ENCODE results near the gene DOCK8.
"Not testable (repeated sequence)": the region's sequence is repeated elsewhere in the genome, so short reads cannot be mapped to it uniquely, and the experiment has no call there.

Gene DOCK8

DNA sequence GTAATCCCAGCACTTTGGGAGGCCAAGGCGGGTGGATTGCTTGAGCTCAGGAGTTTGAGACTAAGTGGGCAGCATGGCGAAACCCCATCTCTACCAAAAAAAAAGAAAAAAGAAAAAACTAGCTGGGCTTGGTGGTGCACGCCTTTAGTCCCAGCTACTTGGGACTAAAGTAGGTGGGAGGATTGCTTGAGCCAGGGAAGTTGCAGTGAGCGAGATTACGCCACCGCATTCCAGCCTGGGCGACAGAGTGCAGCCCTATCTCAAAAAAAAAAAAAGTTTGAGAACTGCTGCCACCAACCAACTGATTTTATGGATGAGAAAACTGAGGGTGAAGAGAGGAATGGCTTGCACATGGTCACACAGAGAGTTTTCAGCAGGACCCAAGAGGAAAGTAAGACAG lies 175.1 kb downstream of the DOCK8 start:
- no peak for DNase-seq
- in situ Hi-C loops (cut with MboI; ENCODE audit: low pct_unique_long_range_greater_than_20kb, low sequenced_read_pairs) = no loop called here

- in situ Hi-C loops (cut with MboI; ENCODE audit: low pct_unique_long_range_greater_than_20kb, low sequenced_read_pairs) = no loop called here
- DNase-seq = no peak
Measured at GRCh38 chr9:392077-392804, 177.6 kb downstream of the DOCK8 start.

GRCh38 chr9:394347-395052 lies 179.8 kb downstream of the DOCK8 start:
- in situ Hi-C loops (cut with MboI; ENCODE audit: low pct_unique_long_range_greater_than_20kb, low sequenced_read_pairs) = no loop called here
- DNase-seq = no peak

DNA sequence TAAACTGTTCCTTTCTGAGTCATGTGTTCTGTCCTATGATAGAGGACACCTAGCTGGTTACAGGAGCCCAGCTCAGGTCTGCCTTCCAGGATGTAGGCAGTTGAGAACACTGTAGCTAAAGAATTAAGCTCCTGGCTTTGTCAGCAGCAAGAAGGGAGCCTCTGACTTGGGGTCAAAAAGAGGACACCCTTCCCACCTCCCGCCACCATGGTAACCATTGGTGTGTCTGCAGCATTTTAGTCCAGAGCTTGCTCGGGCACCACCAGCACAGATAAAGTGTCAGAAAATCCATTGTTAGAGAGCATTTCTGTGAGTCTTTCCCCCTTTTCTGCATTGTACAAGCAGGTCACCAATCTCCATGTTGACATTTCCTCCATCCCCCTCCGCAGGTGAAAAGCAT lies 181.7 kb downstream of the DOCK8 start:
- no peak for DNase-seq
- in situ Hi-C loops (cut with MboI; ENCODE audit: low pct_unique_long_range_greater_than_20kb, low sequenced_read_pairs) = no loop called here

- in situ Hi-C loops (cut with MboI; ENCODE audit: low pct_unique_long_range_greater_than_20kb, low sequenced_read_pairs) = no loop called here
Measured at GRCh38 chr9:398085-398484, 183.4 kb downstream of the DOCK8 start.

DNA sequence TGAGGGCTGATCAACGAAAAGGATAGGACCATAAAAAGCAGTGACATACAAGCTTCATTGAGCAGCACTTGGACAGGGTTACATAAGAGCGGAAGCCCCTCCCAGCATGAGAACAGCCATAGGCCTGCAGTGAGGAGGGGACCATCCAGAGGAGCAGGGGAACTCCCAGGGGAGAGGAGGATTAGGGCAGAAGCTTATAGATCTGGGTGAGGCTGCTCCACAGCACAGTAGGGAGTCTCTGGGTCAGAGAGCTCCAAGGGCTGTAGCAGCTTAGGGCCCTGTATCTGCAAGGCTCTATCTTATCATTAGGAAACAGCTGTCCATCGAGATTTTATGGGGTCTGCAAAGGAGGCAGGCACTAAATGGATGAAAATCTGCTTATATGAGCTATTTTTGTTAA lies 186.6 kb downstream of the DOCK8 start:
- in situ Hi-C loops (cut with MboI; ENCODE audit: low pct_unique_long_range_greater_than_20kb, low sequenced_read_pairs) = no loop called here
- DNase-seq = no peak

More at GRCh38 chr9:398085-398484, 183.4 kb downstream of the DOCK8 start:
- no peak for DNase-seq

- no peak for DNase-seq
- in situ Hi-C loops (cut with MboI; ENCODE audit: low pct_unique_long_range_greater_than_20kb, low sequenced_read_pairs) = no loop called here
Measured at GRCh38 chr9:404234-404633, 189.6 kb downstream of the DOCK8 start.

DNA sequence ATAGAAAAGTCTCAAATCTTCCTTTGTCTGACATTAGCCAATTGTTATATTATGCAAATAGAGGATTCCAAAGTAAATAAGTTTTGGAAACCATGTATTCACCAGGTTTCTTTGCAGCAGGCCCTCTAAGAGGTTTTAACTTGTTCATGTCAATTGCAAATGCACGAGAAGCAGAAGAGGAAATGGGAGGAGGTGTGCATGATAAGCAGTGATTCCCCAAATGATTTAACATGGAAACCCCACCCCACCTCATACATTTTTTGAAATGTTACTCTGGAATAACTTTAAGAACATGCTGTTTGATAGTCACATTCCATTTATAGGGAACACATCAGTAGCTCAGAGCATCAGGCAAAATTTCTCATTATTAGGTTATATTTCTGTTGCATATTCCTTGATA lies 190.7 kb downstream of the DOCK8 start:
- no peak for DNase-seq
- in situ Hi-C loops (cut with MboI; ENCODE audit: low pct_unique_long_range_greater_than_20kb, low sequenced_read_pairs) = no loop called here

- in situ Hi-C loops (cut with MboI; ENCODE audit: low pct_unique_long_range_greater_than_20kb, low sequenced_read_pairs) = no loop called here
Measured at GRCh38 chr9:406886-407654, 192.4 kb downstream of the DOCK8 start.

DNA sequence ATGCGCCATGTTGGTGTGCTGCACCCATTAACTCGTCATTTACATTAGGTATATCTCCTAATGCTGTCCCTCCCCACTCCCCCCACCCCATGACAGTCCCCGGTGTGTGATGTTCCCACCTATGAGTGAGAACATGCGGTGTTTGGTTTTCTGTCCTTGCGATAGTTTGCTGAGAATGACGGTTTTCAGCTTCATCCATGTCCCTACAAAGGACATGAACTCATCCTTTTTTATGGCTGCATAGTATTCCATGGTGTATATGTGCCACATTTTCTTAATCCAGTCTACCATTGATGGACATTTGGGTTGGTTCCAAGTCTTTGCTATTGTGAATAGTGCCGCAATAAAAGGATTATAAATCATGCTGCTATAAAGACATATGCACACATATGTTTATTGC lies 195.0 kb downstream of the DOCK8 start:
- DNase-seq; in situ Hi-C loops (cut with MboI; ENCODE audit: low pct_unique_long_range_greater_than_20kb, low sequenced_read_pairs): not testable (repeated sequence)

More at GRCh38 chr9:406886-407654, 192.4 kb downstream of the DOCK8 start:
- DNase-seq = no peak

DNA sequence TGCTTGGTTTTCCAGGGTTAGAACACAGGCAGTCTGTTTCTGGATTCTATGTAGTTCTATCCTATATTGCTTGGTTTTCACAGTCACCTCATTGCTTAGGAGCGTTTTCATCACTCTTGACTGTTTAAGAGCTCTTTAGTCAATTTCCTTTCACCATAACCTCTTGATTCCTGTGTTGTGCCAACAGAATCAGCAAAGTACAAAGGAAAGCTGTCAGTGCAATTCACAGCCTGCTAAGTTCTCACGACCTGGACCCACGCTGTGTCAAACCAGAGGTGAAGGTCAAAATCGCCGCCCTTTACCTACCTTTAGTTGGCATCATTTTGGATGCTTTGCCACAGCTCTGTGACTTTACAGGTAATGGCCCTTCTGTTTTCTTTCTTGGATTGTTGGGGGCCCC lies 199.9 kb downstream of the DOCK8 start:
- DNase-seq = no peak
- in situ Hi-C loops (cut with MboI; ENCODE audit: low pct_unique_long_range_greater_than_20kb, low sequenced_read_pairs) = no loop called here

DNA sequence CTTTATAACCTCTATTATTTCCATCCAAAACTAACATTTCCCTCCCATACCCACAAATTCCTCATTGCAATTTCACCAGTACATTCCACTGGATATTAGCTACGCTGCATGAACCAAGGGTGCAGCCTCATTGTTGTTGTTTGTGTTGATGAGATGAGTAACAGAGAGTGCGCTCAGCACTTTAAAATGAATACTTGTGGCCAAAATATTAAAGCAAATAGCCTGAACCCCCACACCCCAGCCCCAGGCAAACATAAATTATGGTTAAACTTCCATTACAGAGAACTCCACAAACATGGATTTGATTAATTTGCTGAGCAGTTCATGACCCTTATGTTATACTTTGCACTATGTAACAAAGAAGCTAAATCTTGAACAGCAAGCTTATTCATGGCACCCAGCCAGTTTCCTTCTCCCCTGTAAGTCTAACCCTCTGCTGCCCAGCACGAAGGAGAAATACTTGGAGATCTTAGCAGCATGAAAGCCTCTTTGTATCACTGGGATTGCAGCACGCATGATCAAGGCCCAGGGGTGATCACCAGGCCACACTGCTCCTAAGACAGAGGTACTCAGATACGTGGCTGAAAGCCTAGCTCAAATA lies 205.0 kb downstream of the DOCK8 start:
- in situ Hi-C loops (cut with MboI; ENCODE audit: low pct_unique_long_range_greater_than_20kb, low sequenced_read_pairs) = no loop called here
- no peak for DNase-seq

DNA sequence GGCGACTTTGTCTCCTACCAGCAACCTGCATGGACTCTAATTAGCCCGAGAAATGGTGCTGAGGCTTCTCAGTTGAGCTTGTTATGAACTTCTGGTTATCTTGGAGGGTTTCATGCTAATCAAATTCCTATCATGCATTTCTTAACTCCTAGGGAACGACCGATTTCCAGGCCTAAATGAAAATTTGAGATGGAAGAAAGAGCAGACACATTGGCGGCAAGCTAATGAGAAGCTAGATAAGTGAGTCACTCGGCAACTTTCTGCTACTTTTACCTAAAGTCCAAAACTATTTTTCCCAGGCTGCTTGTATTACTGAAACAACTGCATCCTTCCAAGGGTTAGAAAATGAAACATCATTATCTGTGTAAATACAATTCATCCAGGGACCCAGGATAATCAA lies 207.2 kb downstream of the DOCK8 start:
- in situ Hi-C loops (cut with MboI; ENCODE audit: low pct_unique_long_range_greater_than_20kb, low sequenced_read_pairs) = no loop called here

GRCh38 chr9:426264-426663 lies 211.6 kb downstream of the DOCK8 start:
- no peak for DNase-seq
- in situ Hi-C loops (cut with MboI; ENCODE audit: low pct_unique_long_range_greater_than_20kb, low sequenced_read_pairs) = no loop called here

More for the DNA sequence above, 207.2 kb downstream of the DOCK8 start:
- DNase-seq = no peak

DNA sequence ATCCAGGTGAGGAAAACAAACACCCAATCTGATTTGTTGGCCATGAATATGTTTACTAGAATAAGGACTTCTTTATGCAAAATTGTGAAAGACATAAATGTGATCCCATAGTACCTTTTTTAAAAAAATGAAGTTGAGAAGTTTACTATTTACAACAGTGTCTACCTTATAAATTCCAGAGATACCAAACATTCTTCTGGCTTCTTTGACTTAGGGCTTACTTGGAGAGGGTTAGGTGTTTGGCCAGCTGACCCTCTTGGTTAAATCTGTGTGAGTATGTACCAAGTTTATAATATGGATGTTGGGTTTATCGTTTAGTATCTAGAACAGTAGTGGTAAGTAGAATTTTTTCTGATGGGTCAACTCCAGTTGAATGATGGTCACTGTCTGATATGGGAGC lies 212.3 kb downstream of the DOCK8 start:
- DNase-seq = no peak
- in situ Hi-C loops (cut with MboI; ENCODE audit: low pct_unique_long_range_greater_than_20kb, low sequenced_read_pairs) = no loop called here

- in situ Hi-C loops (cut with MboI; ENCODE audit: low pct_unique_long_range_greater_than_20kb, low sequenced_read_pairs) = no loop called here
- DNase-seq = no peak
Measured at GRCh38 chr9:431701-432100, 217.0 kb downstream of the DOCK8 start.

- no peak for DNase-seq
Measured at GRCh38 chr9:436482-436881, 221.8 kb downstream of the DOCK8 start.

DNA sequence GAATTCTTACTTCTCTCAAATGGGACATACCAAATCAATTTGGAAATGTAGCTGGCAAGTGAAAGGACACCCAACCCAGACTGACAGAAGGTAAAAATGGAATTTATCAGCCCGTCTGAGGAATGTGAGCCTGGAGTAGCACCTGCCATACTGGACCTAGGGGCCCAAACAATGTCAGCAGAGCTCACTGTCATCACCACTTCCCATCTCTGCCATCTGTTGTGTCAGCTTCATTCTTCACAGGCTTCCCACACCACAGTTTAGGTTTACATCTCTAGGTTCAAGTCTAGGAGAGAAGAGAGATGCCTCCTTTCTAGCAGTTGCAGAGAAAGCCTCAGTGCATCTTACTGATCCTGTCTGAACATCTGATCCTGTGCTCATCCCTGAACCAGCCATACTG lies 222.4 kb downstream of the DOCK8 start:
- no peak for DNase-seq
- in situ Hi-C loops (cut with MboI; ENCODE audit: low pct_unique_long_range_greater_than_20kb, low sequenced_read_pairs) = no loop called here

More at GRCh38 chr9:436482-436881, 221.8 kb downstream of the DOCK8 start:
- in situ Hi-C loops (cut with MboI; ENCODE audit: low pct_unique_long_range_greater_than_20kb, low sequenced_read_pairs) = no loop called here

DNA sequence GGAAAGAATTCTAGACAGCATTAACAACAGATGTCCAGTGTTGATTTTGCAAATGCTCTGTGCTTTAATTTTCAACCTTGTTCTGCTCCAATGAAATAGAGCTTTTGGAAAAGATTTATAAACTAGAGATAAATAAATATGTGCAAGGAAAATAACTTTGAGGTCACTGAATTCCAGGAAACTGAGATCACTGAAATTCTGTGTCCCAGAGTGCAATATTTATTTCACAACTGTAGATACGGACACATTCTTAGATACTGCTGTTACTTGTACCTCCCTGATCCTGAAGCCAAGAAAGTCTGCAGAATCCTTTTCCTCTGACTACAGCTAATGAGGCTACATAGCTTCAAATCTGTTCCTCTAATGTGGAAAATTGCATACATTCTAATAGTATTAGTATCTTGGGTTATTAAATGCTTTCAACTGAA lies 222.9 kb downstream of the DOCK8 start:
- in situ Hi-C loops (cut with MboI; ENCODE audit: low pct_unique_long_range_greater_than_20kb, low sequenced_read_pairs) = no loop called here
- no peak for DNase-seq

DNA sequence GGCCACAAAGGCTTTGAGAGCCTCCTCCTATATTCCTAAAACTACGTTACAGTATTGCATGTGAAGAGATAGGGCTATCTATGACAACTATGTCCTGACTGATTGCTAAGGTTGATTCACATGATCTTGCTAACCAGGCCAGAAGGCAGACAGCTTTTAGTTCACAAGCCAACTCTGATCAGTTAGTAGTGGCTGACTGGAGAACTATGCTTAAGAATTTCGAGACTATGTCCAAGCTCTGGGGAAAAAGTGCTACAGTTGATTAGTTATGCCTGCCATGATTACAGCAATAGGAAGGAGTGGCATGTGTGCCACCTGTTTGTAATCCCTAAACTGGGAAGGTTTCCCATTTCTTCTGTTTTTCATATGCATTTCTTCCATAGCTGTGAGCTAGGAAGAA lies 223.4 kb downstream of the DOCK8 start:
- in situ Hi-C loops (cut with MboI; ENCODE audit: low pct_unique_long_range_greater_than_20kb, low sequenced_read_pairs) = no loop called here
- DNase-seq = no peak
